ENCODE data around the gene TRAPPC2L. TPM values are rescaled to one million over a fixed set of nuclear protein-coding genes. Genes with fewer than 3 reads are reported as not detected.

TRAPPC2L gene
- polyA plus RNA-seq, 1 donor = 51.7 TPM

DNA sequence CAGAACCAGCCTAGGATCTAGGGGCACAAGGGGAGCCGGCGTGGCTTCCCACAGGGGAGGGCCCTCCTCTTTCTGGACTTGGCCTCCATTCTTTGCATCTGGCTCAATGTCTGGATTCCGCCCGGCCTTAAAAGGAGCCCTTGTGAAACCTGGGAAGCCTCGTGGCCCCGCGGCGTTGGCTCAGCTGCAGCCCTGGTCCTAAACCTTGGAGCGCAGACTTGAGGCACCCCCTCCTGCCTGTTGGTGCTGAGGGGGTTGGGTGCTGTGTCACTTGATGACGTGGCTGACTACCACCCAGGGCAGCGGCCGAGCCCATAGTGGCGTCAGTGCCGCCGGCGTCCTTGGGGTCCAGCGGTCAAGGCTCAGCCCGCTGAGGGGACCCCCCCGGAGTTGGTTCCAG lies 4.4 kb downstream of the TRAPPC2L start:
- no peak for DNase-seq

- no peak for DNase-seq
These were observed 6.0 kb downstream of the TRAPPC2L start for GRCh38 chr16:88862968-88863367.

DNA sequence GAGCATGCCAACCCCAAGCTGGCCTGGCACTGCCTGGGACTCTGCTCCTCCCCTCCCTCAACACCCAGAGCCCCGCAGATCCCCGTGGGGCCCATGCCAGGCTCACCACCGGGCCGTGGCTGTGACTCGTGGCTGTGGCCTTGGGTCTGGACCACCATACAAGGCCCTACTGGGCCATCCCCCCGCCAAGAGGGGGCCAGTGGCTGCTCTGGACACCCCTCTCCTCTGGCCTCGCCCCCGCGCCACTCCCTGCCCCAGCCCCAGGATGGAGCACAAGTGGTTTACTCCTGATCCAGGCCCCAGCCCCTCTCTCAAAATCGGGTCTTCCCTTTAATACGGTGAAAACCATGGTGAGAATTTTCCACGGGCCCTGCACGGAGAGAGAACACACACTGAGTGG lies 6.5 kb downstream of the TRAPPC2L start:
- no peak for DNase-seq

DNA sequence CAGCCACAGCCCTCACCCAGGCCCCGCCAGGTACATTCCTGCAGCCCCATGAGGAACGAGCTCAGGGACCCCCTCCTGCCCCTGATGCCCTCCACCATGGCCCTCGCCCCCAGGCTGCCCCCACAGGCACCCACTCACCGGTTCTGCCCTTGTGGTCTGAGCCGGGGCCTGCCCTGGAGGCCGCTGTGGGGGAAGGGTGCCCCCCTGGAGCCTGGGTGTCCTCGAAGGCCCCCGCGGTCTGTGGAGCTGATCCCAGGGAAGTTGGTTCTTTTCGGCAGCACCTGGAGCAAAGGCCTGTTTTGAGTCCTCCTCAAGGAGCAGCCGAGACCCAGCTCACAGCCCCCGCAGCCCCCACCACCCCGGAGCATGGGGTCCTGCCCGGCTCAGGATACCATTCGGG lies 7.2 kb downstream of the TRAPPC2L start:
- no peak for DNase-seq

GRCh38 chr16:88864521-88864920 lies 7.6 kb downstream of the TRAPPC2L start:
- no peak for DNase-seq

DNA sequence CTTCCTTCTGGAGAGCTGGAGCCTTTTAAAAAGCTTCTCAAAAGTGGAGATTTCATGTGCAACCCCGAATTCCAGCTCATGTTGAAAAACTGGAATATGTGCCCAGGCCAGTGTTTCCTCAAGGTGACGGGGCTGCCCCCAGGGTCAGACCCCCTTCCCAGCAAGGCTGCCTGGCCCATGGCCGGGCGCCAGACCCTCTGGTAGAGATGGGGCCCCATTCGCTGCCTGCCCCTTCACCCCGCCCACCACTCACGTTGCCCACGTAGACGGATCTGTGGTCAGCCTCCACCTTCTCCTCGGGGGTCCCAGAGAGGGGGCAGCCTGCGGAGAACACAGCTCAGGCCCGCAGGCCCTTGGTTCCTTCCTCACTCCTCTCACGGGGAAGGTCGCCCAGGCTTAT lies 8.4 kb downstream of the TRAPPC2L start:
- no peak for DNase-seq

DNA sequence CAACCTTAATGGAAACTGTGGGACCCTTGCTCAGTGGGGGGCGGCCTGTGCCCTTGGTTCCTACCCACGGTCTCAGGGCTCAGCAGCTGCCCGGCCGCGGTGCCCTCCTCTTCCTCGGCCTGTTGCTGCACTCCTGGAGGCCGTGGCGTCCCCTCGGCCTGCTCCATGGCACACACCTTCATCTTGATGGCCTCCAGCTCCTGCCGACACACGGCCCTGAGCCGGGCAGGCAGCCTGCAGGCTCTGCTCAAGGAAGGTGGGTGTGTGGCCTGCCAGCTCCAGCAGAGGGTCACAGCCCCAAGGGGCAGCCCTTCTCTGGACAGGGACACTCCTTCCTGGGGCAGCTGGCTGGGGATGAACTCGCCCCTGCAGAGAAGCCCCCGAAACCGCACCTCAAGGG lies 8.8 kb downstream of the TRAPPC2L start:
- DNase-seq = no peak

DNA sequence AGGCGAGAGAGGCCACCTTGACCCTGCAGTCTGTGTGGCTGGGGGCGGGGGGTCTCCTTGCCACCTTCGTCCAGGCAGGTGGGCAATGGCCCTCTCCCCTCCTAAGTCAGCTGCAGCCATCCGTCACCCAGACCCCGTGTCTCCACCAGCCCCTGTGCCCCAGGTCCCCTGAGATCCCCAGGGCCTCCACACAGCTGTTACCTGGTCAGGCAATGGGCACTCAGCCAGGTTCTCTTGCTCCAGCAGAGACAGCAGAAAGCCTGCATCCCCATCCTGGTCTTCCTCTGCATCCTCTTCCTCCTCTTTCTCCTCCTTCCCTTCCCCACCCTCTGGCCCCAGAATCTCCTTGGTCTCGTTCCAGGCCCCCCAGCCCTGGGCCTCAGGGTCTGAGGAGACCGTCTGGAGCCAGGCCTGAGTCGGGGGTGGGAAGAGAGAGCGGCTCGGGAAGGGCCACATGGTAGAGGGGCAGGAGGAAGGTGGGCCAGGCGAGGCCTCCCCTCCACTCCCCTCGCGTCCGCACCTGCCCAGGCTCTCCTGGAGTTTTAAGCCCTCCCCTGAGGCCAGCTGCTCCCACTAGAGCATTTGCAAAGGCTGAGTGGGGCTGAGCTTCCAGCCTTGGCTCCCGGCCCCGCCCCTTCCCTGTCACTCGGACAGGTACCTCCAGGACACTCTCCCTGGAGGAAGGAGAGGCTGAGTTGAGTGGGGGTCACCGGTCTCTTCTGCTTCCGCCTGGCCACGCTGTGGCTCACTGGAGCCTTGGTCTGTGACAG lies 9.4 kb downstream of the TRAPPC2L start, which contains the start of gene PABPN1L:
TSS of gene PABPN1L (minus strand) at position 510 of the 770 bp plus-strand sequence. CDS start at position 456, 54 bp downstream.
- no peak for DNase-seq

- DNase-seq = no peak
These were observed 10.8 kb downstream of the TRAPPC2L start for GRCh38 chr16:88867581-88868246.

GRCh38 chr16:88868974-88869672 lies 12.2 kb downstream of the TRAPPC2L start:
- no peak for DNase-seq

GRCh38 chr16:88869673-88869980 lies 12.7 kb downstream of the TRAPPC2L start:
- no peak for DNase-seq

- no peak for DNase-seq
These were observed 13.9 kb downstream of the TRAPPC2L start for GRCh38 chr16:88870608-88871348.

DNA sequence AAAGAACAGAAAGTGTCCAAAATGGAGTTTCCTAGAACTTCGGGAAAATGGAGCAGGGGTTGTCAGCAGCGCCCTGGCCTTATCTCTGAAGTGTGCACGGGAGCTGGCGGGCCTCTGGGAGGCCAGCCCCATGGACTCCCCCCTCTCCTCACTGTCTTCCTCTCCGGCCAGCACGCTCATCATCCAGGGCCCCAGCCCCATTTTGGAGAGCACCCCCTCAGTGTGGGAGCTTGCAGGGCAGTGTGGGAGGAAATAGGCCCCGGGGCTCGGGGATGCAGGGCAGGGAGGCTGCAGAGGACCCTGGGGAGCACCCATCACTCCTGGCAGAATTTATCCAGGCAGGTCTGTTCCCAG lies 14.4 kb downstream of the TRAPPC2L start:
- no peak for DNase-seq

DNA sequence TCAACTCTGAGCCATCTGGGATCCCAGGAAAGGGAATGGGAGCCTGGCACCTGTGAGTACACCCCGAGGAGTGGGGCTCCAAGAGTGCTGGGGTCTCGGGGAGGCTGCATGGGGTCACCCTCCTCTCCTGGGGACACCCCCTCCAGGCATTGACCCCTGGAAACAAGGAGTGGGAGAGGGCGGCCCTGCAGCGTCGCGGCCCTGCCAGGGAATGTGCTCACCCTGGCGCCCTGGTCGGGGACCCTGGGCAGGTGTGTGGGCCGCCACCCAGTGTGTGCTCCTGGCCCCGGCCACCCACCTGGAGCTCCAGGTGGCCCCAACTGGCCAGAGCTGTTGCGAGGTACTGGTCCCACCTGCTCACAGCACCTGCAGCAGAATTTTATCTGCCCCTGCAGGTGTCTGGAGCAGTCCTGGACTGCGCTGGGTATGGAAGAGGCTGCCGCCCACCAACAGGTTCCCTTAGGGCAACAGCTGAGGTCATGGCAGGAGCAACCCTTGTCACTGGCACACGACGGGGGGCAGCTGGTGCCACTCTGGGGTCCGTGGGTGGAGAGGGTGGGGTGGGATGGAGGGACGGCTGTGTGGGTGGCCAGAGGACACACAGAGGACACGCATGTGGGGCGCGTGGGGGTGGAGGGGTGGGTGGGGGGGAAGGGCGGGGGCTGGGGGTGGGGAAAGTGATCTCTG lies 14.9 kb downstream of the TRAPPC2L start:
- DNase-seq = no peak

GRCh38 chr16:88872650-88873331 lies 15.9 kb downstream of the TRAPPC2L start:
- no peak for DNase-seq

DNA sequence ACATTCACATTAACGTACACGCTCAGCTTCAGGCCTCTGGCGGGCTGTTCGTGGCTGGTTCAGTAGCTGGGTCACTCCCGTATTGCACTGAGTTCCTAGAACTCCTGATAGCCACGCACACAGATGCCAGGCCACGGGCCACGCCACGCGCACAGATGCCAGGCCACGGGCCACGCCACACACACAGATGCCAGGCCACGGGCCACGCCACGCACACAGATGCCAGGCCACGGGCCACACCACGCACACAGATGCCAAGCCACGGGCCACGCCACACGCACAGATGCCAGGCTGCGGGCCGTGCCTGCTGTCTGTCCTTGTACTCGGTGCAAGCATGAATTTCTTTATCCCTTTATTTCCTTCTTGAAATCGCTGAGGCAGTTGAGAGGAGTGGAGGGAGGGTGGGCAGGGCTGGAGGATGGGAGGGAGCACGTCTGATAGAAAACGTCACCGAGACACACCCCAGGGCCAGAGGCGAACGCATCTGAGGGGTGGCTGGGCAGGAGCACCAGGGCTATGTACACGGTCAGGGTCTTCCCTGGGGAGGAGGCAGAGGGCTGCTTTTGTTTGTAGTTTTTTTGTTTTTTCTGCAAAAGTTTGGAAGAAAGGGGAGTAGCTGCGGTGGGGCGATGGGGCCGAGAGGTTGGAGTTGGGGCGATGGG lies 18.1 kb downstream of the TRAPPC2L start:
- DNase-seq = no peak

GRCh38 chr16:88875703-88876234 lies 18.8 kb downstream of the TRAPPC2L start:
- no peak for DNase-seq

- DNase-seq = no peak
These were observed 20.1 kb downstream of the TRAPPC2L start for GRCh38 chr16:88876942-88877526.

DNA sequence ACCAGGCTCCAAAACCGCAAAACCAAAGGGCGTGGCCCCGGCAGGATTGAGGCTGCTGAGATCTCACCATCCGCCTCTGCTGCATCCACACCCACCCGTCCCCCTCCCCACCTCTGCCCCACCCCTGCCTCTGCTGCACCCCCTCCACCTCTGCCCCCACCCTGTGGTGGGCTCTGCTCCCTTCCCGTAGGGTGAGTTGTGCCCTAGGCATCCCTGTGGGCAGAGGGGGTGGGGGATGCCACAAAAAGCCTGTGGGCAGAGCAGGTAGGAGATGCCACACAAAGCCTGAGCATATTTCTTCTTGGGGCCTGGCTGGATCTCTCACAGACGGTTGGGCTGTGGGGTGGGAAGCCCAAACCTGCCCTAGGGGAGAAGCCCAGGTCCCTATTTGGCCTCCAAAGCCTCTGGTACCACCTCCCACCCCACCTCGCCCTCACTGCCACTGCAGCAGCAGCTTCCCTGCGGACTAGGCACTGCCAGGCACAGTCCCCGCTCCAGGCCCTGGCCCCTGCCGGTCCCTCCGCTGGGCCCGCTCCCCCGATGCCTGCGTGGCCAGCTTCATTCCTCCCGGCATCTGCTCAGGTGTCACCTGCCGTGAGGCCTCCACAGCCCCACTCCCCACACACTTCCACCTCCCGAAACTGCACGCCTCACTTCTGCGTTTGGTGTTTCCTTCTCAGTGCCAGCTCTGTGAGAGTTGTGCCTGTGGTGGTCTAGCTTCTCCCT lies 20.8 kb downstream of the TRAPPC2L start:
- no peak for DNase-seq

DNA sequence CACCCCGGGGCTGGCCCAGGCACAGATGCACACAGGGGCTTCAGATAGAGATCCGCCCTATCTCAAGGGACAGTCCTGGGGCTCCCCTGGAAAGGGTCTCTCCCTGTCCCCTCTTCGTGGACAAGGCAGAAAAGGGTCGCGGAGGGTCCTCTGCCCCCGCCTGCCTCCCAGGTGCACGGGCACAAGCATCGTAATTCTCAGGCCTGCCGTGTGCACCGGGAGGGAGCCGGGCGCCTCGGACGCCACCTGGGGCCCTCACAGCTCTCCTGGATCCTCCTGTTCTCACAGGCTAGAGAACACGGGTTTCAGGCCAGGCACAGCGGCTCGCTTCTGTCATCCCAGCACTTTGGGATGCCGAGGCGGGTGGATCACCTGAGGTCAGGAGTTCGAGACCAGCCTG lies 21.4 kb downstream of the TRAPPC2L start:
- no peak for DNase-seq

All from hindlimb muscle (tissue), 1 donor.